Subcutaneous adipose tissue (tissue), 4 donors: Measurements from ENCODE around the gene BMX. TPM values are rescaled to one million over a fixed set of nuclear protein-coding genes. Genes with fewer than 3 reads are reported as not detected.

Experiments
- total RNA-seq, 4 donors: library from RNA; depleted of rRNA; stranded (reverse); fragments of >200 nt; gene quantifications; one replicate each; pipeline ENCODE4 v1.1.0, GENCODE V29; 2016
- TF ChIP-seq, protein P1 (sequence below): fragments of 450-650 bp; IDR thresholded peaks from one replicate; pipeline ENCODE4 v1.5.1; 2016; ENCODE audit warnings: low read depth, mild to moderate bottlenecking, control low read depth, antibody characterized with exemption, moderate library complexity

BMX gene
- total RNA-seq, 4 donors from 2014 or later: 1.0 to 5.7 (median 2.8) TPM

- TF ChIP-seq, protein P1, sequence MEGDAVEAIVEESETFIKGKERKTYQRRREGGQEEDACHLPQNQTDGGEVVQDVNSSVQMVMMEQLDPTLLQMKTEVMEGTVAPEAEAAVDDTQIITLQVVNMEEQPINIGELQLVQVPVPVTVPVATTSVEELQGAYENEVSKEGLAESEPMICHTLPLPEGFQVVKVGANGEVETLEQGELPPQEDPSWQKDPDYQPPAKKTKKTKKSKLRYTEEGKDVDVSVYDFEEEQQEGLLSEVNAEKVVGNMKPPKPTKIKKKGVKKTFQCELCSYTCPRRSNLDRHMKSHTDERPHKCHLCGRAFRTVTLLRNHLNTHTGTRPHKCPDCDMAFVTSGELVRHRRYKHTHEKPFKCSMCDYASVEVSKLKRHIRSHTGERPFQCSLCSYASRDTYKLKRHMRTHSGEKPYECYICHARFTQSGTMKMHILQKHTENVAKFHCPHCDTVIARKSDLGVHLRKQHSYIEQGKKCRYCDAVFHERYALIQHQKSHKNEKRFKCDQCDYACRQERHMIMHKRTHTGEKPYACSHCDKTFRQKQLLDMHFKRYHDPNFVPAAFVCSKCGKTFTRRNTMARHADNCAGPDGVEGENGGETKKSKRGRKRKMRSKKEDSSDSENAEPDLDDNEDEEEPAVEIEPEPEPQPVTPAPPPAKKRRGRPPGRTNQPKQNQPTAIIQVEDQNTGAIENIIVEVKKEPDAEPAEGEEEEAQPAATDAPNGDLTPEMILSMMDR: no peak
Measured at GRCh38 chrX:15515931-15516330, 15.3 kb downstream of the BMX start.

GRCh38 chrX:15522464-15522863 lies 21.9 kb downstream of the BMX start:
- TF ChIP-seq, protein P1: no peak

DNA sequence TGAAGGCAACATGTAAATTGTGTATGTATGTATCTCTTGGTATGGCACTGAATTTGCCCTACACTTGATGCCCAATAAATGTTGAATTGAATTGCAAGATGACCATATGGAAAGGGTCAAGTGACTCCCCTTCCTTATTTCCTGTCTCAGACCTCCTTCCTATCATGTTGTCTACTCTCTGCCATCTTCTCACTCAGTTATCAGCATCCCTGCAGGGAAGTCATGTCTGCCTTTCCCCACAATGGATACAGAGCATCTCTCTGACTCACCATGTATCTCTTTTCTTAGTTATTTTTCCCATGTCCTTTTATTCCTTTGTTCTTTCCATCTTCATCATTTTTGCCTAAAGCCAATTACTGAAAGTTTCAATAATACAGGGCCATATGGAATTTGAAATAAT lies 22.5 kb downstream of the BMX start:
- TF ChIP-seq, protein P1: no peak

- TF ChIP-seq, protein P1: no peak
Measured at GRCh38 chrX:15524417-15524816, 23.8 kb downstream of the BMX start.

- TF ChIP-seq, protein P1: no peak
Measured at GRCh38 chrX:15525664-15526416, 25.2 kb downstream of the BMX start.

- TF ChIP-seq, protein P1: no peak
Measured at GRCh38 chrX:15529165-15529564, 28.6 kb downstream of the BMX start.

DNA sequence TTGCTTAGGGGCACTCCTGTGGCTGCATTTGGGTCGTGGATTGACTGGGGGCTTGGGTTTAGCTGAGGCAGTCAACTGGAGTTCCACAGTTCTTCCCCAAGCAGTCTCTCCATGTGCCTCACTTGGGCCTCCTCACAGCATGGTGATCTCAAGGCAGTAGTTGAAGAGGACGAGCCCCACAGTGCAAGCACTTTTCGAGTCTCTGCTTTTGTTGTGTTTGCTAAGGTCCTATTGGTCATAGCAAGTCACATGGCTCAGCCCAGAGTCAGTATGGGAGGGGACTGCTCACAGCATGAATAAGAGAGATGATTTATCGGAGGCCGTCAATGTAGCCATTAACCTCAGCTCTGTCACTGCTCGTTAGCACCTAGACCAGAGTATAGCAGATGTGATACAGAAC lies 29.7 kb downstream of the BMX start:
- TF ChIP-seq, protein P1: no peak
